Naive thymus-derived CD4-positive, alpha-beta T cell (primary cell): ENCODE measurements around the gene AGAP1. TPM values are rescaled to one million over a fixed set of nuclear protein-coding genes. Genes with fewer than 3 reads are reported as not detected.

Source experiments
- ATAC-seq: fragments of 150-1000 bp; cut with Tn5 transposase; 2 replicates; pipeline ENCODE4 v1.10.0; 2021; ENCODE audit warnings: mild to moderate bottlenecking, moderate library complexity
- CTCF ChIA-PET: fragments of 350-600 bp; sonication (Branson Sonifier 250); formaldehyde crosslinking; loops from one replicate; lab custom pipeline; 2021; ENCODE audit warnings: antibody characterized with exemption; lab: Charles Lee
- POLR2A ChIA-PET: fragments of 350-600 bp; sonication (Branson Sonifier 250); formaldehyde crosslinking; loops from one replicate; lab custom pipeline; 2021; ENCODE audit warnings: antibody characterized with exemption, inconsistent platforms; lab: Charles Lee
- DNase-seq, 9 donors: peaks; one replicate each; pipeline versions ENCODE4 v3.0.0 to v3.0.0-alpha.2; 2020 to 2022; ENCODE audit warnings: mixed read lengths in 1 of 9
- H3K27ac ChIP-seq: one replicate; pipeline ENCODE4 v1.7.0; 2013; ENCODE audit warnings: mild to moderate bottlenecking, low read depth, low read length, moderate library complexity
- H3K27me3 ChIP-seq, 2 donors: one replicate each; pipeline ENCODE4 v1.7.0; 2013; ENCODE audit warnings: low read length in 2 of 2, mild to moderate bottlenecking in 2 of 2, moderate library complexity in 2 of 2; ENCODE audit not compliant: control insufficient read depth in 2 of 2, insufficient read depth in 2 of 2
- H3K36me3 ChIP-seq, 3 experiments: 1 replicate in 2 of 3; 2 replicates in 1 of 3; pipeline ENCODE4 v1.7.0; 2013; ENCODE audit warnings: low read length in 3 of 3, mild to moderate bottlenecking in 3 of 3, moderate library complexity in 1 of 3; ENCODE audit not compliant: insufficient read depth in 3 of 3, control insufficient read depth in 2 of 3
- H3K4me1 ChIP-seq, 2 donors: one replicate each; pipeline ENCODE4 v1.7.0; 2013; ENCODE audit warnings: low read length in 2 of 2, mild to moderate bottlenecking in 2 of 2, moderate library complexity in 1 of 2; ENCODE audit not compliant: control insufficient read depth in 2 of 2, insufficient read depth in 2 of 2
- H3K4me3 ChIP-seq: 2 replicates; pipeline ENCODE4 v1.7.0; 2013; ENCODE audit warnings: mild to moderate bottlenecking, low read length
- H3K9me3 ChIP-seq, 3 experiments: 1 replicate in 2 of 3; 2 replicates in 1 of 3; pipeline ENCODE4 v1.7.0; 2013; ENCODE audit warnings: low read length in 3 of 3; ENCODE audit not compliant: control insufficient read depth in 2 of 3
- H3K27ac Mint-ChIP-seq, 9 donors: one replicate each; pipeline ENCODE4 v1.8.0; 2020 to 2022; ENCODE audit warnings: mixed read lengths in 9 of 9, mild to moderate bottlenecking in 8 of 9, moderate library complexity in 5 of 9, inconsistent platforms in 2 of 9
- H3K27me3 Mint-ChIP-seq, 5 donors: one replicate each; pipeline ENCODE4 v1.8.0; 2021 to 2022; ENCODE audit warnings: mixed read lengths in 5 of 5, mild to moderate bottlenecking in 1 of 5
- H3K36me3 Mint-ChIP-seq, 5 donors: one replicate each; pipeline ENCODE4 v1.8.0; 2020 to 2022; ENCODE audit warnings: mixed read lengths in 5 of 5, mild to moderate bottlenecking in 3 of 5, inconsistent platforms in 1 of 5
- H3K4me1 Mint-ChIP-seq, 7 donors: one replicate each; pipeline ENCODE4 v1.8.0; 2020 to 2022; ENCODE audit warnings: mixed read lengths in 7 of 7, mild to moderate bottlenecking in 3 of 7, inconsistent platforms in 1 of 7
- H3K4me3 Mint-ChIP-seq, 10 donors: one replicate each; pipeline ENCODE4 v1.8.0; 2020 to 2022; ENCODE audit warnings: mild to moderate bottlenecking in 10 of 10, mixed read lengths in 10 of 10, moderate library complexity in 6 of 10, inconsistent platforms in 2 of 10
- H3K9me3 Mint-ChIP-seq, 11 donors: one replicate each; pipeline ENCODE4 v1.8.0; 2020 to 2022; ENCODE audit warnings: mixed read lengths in 11 of 11, mild to moderate bottlenecking in 4 of 11, inconsistent platforms in 1 of 11, moderate library complexity in 1 of 11
- intact Hi-C, 2 donors: fragments of 100-400 bp; cut with micrococcal nuclease; formaldehyde crosslinking; loops; one replicate each; pipeline ENCODE4 v1.15.1; 2023
- polyA plus RNA-seq, 2 donors: library from polyadenylated mRNA; unstranded; fragments of 300-500 nt; fragmentation: Illumina TruSeq; gene quantifications; one replicate each; pipeline ENCODE4 v1.2.3, GENCODE V29; 2021
- total RNA-seq, 6 experiments: library from RNA in 5 of 6; stranded (reverse) in 5 of 6; gene quantifications; 1 replicate in 5 of 6; 2 replicates in 1 of 6; pipeline ENCODE4 v1.2.3 and lab custom pipeline; 2021 to 2026

AGAP1 gene
- total and polyA plus RNA-seq, 7 experiments from 2014 or later, result 0.35 to 9.6 (median 0.85) TPM; not detected in 2

- CTCF ChIA-PET, result no interaction called here
- Histone ChIP-seq H3K4me1 (no peaks in the 10 kb centered on the region), H3K27me3 (no peaks in the 10 kb centered on the region), H3K9me3 (no peaks in the 10 kb centered on the region), H3K4me3 (no peak overlapping the region), H3K36me3 (no peaks in the 10 kb centered on the region), H3K27ac (no peak overlapping the region)
- ATAC-seq (no peak), DNase-seq (no peak)
- Mint-ChIP-seq H3K27me3 (peaks cover 0 to 21% (median 13%) of the 10 kb centered on the region in 5 donors), H3K4me3 (no peak overlapping the region), H3K4me1 (no peaks in the 10 kb centered on the region), H3K27ac (no peak overlapping the region), H3K36me3 (no peaks in the 10 kb centered on the region), H3K9me3 (peaks cover 0 to 17% (median 3%) of the 10 kb centered on the region in 11 donors)
- POLR2A ChIA-PET, result no interaction called here
- intact Hi-C loops, result no loop called here
Measured at GRCh38 chr2:235511751-235512698, 18.2 kb downstream of the AGAP1 start.

- Histone ChIP-seq H3K27ac (no peak overlapping the region), H3K27me3 (no peaks in the 10 kb centered on the region), H3K4me3 (no peak overlapping the region), H3K4me1 (no peaks in the 10 kb centered on the region), H3K36me3 (no peaks in the 10 kb centered on the region), H3K9me3 (no peaks in the 10 kb centered on the region)
- ATAC-seq (no peak), DNase-seq (no peak)
- H3K27me3 Mint-ChIP-seq, result peaks cover 0 to 17% (median 10%) of the 10 kb centered on the region in 5 donors
- intact Hi-C loops, result no loop called here
- H3K4me1 Mint-ChIP-seq, result no peaks in the 10 kb centered on the region
- no peak overlapping the region for H3K4me3 Mint-ChIP-seq
- H3K36me3 Mint-ChIP-seq, result no peaks in the 10 kb centered on the region
- H3K9me3 Mint-ChIP-seq, result peaks cover 0 to 17% (median 1%) of the 10 kb centered on the region in 11 donors
- ChIA-PET CTCF (no interaction called here), POLR2A (no interaction called here)
- no peak overlapping the region for H3K27ac Mint-ChIP-seq
Measured at GRCh38 chr2:235512699-235513053, 18.8 kb downstream of the AGAP1 start.

- no peaks in the 10 kb centered on the region for H3K4me1 Mint-ChIP-seq
- ChIA-PET POLR2A (no interaction called here), CTCF (no interaction called here)
- Histone ChIP-seq H3K4me3 (no peak overlapping the region), H3K9me3 (no peaks in the 10 kb centered on the region), H3K4me1 (no peaks in the 10 kb centered on the region), H3K27ac (no peak overlapping the region), H3K36me3 (no peaks in the 10 kb centered on the region), H3K27me3 (no peaks in the 10 kb centered on the region)
- H3K9me3 Mint-ChIP-seq, result peaks cover 0 to 17% (median 0%) of the 10 kb centered on the region in 11 donors
- peaks cover 0 to 20% (median 7%) of the 10 kb centered on the region in 5 donors for H3K27me3 Mint-ChIP-seq
- intact Hi-C loops, result no loop called here
- no peak for DNase-seq
- no peak for ATAC-seq
- no peak overlapping the region for H3K4me3 Mint-ChIP-seq
- no peaks in the 10 kb centered on the region for H3K36me3 Mint-ChIP-seq
- H3K27ac Mint-ChIP-seq, result no peak overlapping the region
Measured at GRCh38 chr2:235513984-235514626, 20.3 kb downstream of the AGAP1 start.

- Mint-ChIP-seq H3K27me3 (peaks cover 0 to 22% (median 7%) of the 10 kb centered on the region in 5 donors), H3K27ac (no peak overlapping the region), H3K36me3 (no peaks in the 10 kb centered on the region), H3K4me1 (no peaks in the 10 kb centered on the region), H3K9me3 (peaks cover 0 to 17% (median 0%) of the 10 kb centered on the region in 11 donors), H3K4me3 (no peak overlapping the region)
- ChIA-PET CTCF (no interaction called here), POLR2A (no interaction called here)
- H3K27ac ChIP-seq, result no peak overlapping the region
- H3K27me3 ChIP-seq, result no peaks in the 10 kb centered on the region
- H3K4me1 ChIP-seq, result no peaks in the 10 kb centered on the region
- no peak for ATAC-seq
- no peak for DNase-seq
- H3K4me3 ChIP-seq, result no peak overlapping the region
- intact Hi-C loops, result no loop called here
- no peaks in the 10 kb centered on the region for H3K9me3 ChIP-seq
- H3K36me3 ChIP-seq, result no peaks in the 10 kb centered on the region
Measured at GRCh38 chr2:235514627-235515363, 21.0 kb downstream of the AGAP1 start.

GRCh38 chr2:235515364-235515742, 21.5 kb downstream of the AGAP1 start:
- H3K27ac ChIP-seq, result no peak overlapping the region
- POLR2A ChIA-PET, result no interaction called here
- no peak for DNase-seq
- Mint-ChIP-seq H3K4me1 (no peaks in the 10 kb centered on the region), H3K27ac (no peak overlapping the region), H3K4me3 (no peak overlapping the region), H3K27me3 (peaks cover 0 to 25% (median 8%) of the 10 kb centered on the region in 5 donors), H3K9me3 (peaks cover 0 to 14% (median 0%) of the 10 kb centered on the region in 11 donors), H3K36me3 (no peaks in the 10 kb centered on the region)
- H3K9me3 ChIP-seq, result no peaks in the 10 kb centered on the region
- CTCF ChIA-PET, result no interaction called here
- intact Hi-C loops, result no loop called here
- H3K4me1 ChIP-seq, result no peaks in the 10 kb centered on the region
- ATAC-seq, result no peak
- H3K4me3 ChIP-seq, result no peak overlapping the region
- no peaks in the 10 kb centered on the region for H3K27me3 ChIP-seq
- H3K36me3 ChIP-seq, result no peaks in the 10 kb centered on the region

- ATAC-seq (no peak), DNase-seq (no peak)
- H3K4me3 Mint-ChIP-seq, result no peak overlapping the region
- no peak overlapping the region for H3K27ac Mint-ChIP-seq
- POLR2A ChIA-PET, result no interaction called here
- H3K27me3 Mint-ChIP-seq, result peaks cover 0 to 29% (median 5%) of the 10 kb centered on the region in 5 donors
- no peaks in the 10 kb centered on the region for H3K36me3 ChIP-seq
- intact Hi-C loops, result no loop called here
- no peak overlapping the region for H3K4me3 ChIP-seq
- no peaks in the 10 kb centered on the region for H3K9me3 ChIP-seq
- H3K27me3 ChIP-seq, result no peaks in the 10 kb centered on the region
- no peak overlapping the region for H3K27ac ChIP-seq
- no peaks in the 10 kb centered on the region for H3K4me1 Mint-ChIP-seq
- no peaks in the 10 kb centered on the region for H3K36me3 Mint-ChIP-seq
- CTCF ChIA-PET, result no interaction called here
- no peaks in the 10 kb centered on the region for H3K4me1 ChIP-seq
- peaks cover 0 to 13% (median 0%) of the 10 kb centered on the region in 11 donors for H3K9me3 Mint-ChIP-seq
Measured at GRCh38 chr2:235515821-235516220, 22.0 kb downstream of the AGAP1 start.
